NCI-H774 (cell line): ENCODE measurements around the gene LYSMD3.
"Not testable (repeated sequence)": the region's sequence is repeated elsewhere in the genome, so short reads cannot be mapped to it uniquely, and the experiment has no call there.

Experiments used
- DNase-seq: peaks from one replicate; lab custom pipeline; 2025; lab: John Stamatoyannopoulos, UW

Gene LYSMD3

DNA sequence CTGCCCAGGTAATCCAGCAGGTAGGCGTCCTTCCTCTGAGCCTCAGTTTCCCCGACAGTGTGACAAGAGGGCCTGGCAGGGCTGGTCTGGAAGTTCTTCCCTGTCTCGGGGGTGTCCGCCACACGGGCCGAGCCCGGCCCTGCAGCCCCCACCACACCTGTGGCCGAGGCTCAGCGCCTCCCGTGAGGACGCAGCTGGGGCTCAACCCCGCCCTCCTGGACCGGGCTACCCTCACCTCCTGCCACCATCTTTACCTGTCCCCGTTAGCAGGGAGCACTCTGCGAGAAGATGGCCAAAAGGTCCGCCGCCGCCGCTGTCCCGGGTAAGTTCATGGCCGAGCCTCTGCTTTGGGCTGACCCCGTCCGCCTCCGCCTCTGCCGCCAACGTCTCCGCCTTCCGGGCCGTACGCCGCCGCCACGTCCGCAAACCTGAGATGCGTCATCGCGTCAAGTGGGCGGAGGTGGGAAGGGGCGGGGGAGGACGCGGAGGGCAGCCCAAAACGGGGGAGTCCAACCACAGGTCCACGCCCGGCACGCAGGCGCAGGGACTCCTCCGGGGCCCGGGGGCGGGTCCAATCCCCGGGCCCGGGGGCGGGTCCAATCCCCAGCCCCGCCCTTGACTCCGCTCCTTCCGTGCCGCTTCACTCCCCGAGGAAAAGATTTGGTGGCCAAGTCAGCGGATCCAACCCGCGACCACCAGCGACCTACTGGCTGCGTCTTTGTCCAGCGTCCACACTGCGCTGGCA is at the start of gene LYSMD3:
TSS of gene LYSMD3 (minus strand) at position 391 of the 745 bp plus-strand sequence. CDS start 4,295 bp downstream, outside the sequence.
- DNase-seq: peak; percentile 98

DNA sequence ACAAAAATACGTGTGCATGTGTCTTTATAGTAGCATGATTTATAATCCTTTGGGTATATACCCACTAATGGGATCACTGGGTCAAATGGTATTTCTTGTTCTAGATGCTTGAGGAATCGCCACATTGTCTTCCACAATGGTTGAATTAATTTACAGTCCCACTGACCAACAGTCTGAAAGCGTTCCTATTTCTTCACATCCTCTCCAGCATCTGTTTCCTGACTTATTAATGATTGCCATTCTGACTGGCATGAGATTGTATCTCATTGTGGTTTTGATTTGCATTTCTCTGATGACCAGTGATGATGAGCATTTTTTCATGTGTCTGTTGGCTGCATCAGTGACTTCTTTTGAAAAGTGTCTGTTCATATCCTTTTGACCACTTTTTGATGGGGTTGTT is 47.2 kb upstream of the LYSMD3 start:
- not testable (repeated sequence) for DNase-seq

DNA sequence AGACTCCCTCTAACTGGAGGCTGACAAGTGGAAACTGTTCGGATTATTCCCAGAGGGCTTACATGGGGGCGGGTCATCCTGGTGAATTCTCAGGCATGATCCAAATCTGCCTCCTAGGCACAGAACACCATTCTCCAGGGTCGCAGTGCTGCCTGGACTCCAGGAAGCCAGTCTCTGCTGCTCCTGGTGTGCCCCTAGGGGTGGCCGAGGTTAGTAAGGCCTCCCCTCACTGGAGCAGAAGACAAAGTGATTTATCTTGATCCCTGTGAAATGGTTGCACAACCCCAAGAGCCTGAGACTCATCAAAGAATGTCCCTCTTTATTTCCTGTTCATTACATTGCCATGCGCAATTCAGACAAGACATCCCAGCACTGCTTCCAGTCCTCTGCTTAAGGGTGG is 46.3 kb upstream of the LYSMD3 start:
- DNase-seq: no peak

DNA sequence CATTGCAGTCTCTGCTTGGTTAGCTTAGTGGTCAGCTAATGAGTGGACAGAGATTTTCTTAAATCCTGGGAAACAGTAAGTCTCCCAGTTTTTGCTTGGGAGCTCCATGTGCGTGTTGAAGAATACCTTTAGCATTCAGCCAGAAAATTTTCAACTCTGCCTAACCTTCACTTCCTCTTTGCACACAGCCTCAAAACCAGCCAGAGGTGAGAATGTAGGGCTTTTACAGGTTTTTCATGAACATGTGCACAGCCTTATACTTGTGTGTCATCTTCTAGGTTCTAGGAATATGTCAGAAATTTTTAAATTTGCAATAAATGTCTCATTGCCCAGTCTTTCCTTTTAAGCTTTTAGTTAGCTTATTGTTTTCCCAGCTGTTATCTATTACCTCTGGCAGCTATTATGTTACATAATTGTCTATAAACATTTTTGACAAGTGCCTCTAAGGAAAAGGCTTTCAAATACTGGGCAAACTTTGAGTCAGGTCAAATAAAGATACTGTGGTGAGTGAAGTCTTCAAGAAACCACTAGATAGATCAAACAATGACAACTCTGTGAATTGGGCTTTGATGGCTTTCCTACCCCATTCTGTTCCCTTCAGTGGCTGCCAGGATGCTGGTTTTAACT is 41.9 kb upstream of the LYSMD3 start:
- no peak for DNase-seq

DNA sequence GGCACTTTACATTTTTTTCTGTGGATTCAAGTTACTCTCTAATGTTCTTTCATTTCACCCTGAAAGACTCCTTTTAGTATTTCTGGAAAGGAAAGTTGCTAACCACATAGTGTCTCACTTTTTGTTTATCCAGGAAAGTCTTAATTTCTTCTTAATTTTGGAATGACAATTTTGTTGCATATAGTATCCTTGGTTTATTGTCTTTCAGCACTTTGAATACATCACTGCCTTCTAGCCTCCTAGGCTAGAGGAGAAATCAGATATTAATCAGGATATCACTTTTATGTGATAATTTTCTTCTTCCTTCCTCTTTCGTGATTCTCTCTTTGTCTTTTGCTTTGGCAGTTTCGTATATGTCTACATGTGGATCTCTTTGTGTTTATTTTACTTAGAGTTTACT is 40.6 kb upstream of the LYSMD3 start:
- no peak for DNase-seq

DNA sequence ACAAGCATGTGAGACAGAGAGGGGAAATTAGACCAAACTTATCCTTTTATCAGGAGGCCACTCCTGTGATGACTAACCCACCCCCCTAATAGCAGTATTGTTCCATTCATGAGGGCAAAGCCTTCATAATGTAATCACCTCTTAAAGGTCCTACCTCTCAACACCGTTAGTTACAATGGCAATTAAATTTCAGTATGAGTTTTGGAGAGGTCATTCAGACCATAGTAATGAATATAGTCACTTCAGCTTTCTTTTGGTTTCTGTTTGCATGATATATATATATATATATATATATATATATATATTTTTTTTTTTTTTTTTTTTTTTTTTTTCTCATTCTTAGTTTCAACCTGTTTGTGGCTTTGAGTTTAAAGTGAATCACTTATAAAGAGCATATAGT is 39.7 kb upstream of the LYSMD3 start:
- no peak for DNase-seq

DNA sequence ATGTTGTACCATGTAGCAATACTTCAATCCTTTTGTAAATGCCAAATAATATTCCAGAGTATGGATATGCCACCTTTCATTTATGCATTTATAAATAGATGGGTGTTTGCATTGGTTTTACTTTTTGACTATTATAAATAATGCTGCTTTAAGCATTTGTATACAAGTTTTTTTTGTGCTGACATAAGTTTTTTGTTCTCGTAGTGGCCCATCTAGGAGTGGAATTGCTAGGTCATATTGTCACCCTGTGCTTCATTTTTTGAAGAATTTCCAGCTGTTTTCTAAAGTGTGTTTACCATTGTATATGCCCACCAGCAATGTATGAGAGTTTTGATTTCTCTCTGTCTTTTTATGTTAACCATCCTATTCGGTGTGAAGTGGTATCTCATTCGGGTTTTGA is 36.1 kb upstream of the LYSMD3 start:
- DNase-seq: no peak

DNA sequence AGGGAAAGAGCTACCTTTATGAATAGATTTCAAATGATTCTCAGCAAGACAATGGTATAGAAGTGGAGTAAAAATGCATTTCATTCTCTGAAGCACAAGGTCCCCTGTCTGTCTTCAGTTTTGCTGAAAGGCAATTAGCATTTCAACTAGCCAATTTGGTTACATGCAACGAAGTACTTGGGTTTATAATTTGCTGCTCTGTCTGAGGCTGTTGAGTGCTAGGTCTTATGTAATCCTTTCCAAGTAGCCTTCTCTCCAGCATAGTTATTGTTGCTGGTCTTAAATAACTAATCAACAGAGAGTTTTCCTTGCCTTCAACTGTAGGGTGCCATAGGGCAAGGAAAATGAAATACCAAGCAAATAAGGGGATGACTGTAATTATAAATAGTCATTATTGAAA is 33.7 kb upstream of the LYSMD3 start:
- DNase-seq: no peak

DNA sequence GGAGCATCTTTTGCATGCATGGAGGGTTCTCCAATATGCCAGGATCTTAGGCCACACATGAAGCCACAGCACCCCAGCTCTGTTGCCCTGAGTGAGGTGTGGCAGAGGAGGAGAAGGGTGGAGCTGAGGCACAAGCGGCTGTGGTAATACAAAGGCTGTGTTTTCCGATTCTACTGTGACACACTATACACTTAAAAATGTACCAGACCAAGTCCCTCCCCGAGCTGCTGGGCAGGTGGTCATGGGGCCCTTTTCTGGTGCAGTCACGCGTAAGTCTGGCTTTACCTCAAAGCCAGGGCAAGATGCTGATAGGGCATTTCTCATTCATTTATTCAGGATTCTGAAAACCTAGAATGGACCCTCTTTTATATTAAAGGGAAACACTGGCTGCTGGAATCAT is 33.0 kb upstream of the LYSMD3 start:
- DNase-seq: no peak

DNA sequence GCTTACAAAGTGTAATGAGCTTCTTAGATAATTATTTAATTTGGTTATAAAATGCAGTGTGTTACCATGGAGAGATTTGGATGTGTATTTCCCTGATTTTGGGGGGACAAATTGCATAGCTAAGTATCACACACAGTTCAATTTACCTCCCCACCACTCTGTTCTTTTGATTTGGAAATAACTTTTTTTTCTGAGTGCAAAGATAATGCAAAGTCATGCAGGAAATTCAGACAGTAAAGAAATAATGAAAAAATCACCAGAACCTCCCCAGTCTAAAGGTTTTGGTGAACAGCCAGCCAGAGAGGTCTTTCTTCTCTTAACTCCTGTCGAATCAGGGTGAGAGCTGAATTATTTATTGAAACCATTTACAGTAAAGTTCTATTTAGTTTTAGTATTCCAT is 32.4 kb upstream of the LYSMD3 start:
- DNase-seq: no peak

DNA sequence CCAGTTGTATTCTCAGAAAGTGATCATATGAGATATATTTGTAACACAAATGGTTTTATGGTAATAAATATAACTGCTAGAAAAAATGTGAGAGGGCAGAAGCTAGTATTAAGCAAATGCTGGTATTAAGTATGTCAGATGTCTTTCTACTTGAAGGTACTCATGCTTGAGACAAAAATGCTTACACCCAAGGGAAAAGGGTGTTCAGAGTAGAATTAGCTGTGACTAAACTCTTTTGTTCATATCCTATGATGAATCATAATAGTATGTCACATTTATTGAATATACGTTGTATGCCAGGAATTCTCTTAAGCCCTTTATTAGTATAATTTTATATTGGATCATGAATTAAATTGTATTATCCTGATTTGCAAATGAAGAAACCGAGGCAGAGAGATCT is 31.4 kb upstream of the LYSMD3 start:
- DNase-seq: no peak

DNA sequence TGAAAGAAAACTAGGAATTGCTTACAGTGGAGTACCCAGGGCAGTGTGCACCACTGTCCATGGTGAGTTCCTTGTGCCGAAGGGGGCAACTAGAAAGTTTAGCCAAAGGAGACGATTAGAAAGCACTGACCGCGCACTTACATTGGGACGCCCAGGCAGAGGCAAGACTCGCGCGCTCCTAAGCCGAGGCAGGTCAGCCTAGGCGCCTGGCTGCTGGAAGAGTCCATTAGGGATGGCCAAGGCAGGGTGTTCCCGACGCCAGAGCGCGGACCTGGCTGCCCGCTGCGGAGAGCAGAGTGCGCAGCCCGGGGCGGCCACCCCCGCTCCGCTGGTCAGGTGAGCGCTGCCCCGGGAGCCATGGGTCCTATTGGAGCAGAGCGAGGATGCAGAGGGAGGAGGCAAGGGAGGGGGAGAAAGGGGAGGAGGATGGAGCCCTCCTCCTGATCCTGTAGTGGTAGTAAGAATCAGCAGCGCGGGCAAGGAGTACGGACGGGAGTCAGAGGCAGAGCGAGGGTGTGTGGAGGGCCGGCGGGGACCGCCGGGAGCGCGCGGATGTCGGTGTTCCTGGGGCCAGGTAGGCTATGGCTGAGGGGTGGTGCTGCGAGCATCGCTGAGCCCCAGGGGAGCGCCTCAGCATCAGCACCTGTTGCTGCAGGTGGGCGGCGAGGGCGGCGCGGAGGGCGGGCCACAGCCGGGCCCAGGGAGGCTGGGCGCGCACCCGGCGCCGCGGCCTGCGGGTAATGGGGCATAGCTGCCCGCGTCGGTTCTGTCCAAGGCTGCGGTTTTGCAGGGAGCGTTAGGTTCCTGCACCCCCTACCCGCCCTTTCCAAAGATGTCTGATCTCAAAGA is 29.2 kb upstream of the LYSMD3 start, which contains the start of gene ADGRV1:
TSS of gene ADGRV1 (plus strand) at position 454 of the 849 bp plus-strand sequence. CDS start at position 553, 99 bp downstream.
- peak; percentile 98 for DNase-seq

DNA sequence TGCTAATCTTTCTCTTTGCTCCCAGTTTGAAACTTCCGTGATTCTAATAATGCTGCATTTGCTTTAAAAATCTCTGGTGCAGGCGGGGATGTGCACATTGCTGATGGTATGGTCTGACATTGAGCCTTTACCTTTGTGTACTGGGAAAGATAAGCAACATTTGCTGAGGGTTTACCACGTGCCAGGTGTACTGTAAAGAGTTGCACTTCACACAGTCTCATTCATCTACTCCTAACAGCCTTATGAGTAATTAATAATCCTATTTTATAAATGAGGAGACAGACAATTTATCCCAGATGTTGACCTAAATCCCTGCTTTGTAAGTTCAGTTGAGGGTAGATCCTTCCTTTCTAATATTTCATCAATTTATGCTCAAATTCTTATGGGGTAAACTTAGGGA is 28.5 kb upstream of the LYSMD3 start:
- DNase-seq: no peak

DNA sequence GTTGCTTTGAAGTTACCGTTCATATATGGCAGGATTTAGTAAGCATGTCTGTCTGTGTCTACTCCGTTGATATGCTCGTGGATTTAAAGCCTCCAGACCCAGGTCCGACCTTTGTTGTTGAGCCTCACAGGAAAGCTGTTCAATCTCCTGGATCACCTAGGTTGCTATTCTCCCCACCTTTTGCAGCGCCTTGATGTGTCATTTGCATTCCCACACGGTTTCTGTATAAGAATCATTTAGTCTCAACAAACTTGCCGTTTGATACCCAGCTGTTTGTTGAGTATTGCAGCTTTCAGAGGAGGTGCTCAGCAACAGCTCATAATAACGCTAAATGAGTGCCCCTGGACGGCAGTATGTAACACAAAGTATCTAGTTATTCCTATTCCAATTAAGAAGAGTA is 28.0 kb upstream of the LYSMD3 start:
- DNase-seq: no peak

DNA sequence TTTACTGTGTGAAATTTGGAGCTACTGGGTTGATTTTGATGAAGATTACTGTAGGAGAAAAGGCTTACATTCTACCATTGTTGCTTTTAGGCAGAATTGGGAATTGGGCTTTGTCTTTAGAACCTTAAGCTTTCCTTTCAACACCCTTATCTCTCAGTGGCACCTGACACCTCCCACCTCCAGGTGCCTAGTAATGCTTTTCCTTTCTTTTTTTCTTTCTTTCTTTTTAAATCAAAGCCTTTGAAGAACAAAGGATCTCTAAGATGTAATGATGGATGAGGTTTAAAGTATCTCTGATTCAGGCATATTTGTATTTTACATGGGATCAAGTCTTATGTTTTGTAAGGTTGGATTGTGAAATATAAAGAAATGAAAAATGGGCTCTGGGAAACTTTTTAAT is 26.3 kb upstream of the LYSMD3 start:
- DNase-seq: no peak

DNA sequence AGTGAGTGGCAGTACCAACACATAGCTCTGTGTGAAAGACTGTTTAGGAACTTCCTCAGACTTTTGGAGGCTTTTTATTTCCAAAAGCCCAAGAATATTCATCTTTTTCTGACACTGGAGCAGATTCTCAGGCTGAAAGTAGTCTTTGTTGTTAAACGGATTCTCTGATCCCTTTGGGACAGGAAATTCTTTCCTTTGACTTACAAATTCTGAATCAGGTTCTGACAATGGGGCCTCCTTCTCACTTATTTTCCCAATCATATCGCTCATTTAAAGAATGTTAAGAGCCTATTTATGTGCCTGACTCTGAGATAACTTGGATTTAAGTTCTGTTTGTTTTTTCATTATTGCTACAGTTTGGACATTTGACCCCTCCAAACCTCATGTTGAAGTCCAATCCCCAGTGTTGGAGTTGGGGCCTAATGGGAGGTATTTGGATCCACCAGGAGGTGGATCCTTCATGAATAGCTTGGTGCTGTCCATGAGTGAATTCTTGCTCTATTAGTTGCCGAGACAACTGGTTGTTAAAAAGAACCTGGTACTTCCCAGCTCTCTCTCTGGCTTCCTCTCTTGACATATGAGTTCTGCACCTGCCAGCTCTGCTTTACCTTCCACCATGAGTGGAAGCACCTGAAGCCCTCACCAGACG is 25.1 kb upstream of the LYSMD3 start:
- DNase-seq: no peak

DNA sequence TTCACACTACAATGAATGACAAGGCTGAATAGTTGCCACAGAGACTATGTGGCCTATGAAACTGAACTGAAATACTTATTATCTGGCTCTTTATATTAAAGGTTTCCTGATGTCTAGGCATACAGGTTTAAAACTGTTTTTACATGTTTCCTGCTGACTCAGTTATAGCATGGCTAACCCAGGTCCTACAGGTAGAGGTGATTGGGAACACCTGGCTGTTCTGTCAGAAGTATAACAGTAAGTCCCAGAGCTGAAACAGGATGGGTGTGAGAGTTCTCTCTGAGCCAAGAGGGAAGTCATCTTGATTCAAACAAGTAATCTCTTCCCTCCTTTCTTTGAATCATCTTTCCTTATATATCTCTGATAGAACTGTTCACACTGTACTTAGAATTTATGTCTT is 24.3 kb upstream of the LYSMD3 start:
- no peak for DNase-seq

DNA sequence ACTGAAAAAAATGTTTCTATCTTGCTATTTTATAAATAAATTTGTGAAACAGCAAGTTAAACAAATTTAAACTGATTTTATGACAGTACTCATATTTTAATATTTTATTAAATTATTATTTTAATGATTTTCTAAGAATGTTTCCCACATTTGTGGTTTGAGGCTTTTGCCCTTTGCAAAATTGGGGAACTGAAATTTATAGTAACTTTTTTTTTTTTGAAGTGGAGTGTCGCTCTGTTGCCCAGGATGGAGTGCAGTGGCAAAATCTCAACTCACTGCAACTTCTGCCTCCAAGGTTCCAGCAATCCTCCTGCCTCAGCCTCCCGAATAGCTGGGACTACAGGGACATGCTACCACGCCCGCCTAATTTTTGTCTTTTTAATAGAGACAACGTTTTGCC is 22.0 kb upstream of the LYSMD3 start:
- no peak for DNase-seq

DNA sequence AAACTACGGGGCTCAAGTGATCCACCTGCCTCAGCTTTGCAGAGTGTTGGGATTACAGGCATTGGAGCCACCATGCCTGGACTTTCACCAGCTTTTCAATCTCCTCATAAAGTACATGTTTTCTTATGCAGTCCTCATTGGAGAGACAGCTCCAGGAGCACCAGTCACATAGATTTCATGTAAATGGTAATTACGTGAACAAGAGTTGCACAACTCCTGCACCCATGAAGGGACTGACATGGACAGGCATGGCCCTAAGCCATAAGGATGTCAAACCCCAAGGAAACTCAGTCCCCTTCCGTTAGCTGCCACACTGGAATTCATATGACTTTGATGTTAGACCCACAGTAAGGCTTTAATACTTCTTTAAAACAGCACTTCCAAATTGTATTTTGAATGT is 21.6 kb upstream of the LYSMD3 start:
- DNase-seq: no peak

DNA sequence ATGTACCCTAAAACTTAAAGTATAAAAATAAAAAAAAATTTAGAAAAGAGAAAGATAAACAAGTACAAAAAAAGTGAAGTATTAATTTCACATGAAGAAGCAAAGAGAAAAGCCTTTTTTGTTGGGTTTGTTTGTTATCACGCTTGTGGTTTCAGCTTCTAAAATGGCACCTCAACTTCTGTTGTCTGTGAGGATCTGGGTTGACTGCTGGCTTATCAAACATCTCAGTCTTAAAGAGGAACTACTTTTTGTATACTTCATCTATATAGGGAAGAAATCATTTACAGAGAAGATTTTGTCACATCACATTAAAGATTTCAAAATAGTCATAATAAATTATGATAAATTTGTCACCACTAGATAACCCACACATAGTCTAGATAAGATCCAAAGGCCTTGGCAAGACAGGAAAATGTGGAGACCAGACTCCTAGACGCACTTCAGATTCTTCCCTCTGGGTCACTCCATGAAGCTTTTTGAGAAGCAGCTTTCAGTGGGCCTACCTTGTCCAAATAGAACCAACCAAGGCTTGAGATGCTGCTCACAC is 20.4 kb upstream of the LYSMD3 start:
- DNase-seq: no peak

DNA sequence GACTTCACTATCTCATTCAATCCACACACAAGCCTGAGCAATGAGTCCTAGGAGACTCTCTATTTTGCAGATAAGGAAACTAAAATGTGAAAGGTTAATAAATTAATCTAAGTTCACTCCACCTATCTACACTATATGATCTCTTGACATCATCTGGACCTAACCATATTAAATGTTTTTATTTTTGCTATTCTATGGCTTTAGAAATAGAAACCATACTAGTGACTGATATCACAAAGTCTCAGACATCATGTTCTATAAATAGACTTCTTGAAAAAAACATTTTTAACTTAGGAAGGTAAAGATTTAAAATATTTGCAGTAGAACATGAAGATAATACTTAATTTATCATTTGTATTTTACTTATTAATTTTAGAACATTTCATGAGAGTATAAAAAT is 19.8 kb upstream of the LYSMD3 start:
- no peak for DNase-seq

DNA sequence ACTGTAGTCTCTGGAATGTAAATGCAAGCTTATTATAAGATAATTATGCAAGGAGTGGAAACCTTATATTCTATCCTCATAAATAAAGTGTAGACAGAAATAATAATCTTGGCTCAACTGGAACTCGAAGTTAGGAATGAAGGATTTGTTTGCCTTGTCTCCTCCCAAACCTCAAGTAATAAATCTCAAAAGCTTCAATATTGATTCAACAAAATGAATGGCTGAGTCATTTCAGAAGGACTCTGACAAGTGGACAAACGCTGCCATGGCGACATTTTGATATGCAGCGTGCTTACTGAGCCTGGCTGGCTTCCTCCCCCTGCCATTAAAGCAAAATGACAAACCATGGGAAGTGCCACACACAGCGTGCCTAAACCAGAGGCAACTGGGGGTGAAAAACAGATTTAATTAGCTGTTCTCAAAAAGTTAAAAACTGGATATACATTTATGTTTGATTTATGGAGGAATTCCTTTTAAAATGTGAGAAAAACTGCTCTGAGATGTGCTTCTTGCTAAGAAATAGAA is 18.7 kb upstream of the LYSMD3 start:
- peak; percentile 95 for DNase-seq
